SK-N-SH treated with all-trans-retinoic acid at 6 μM for 48 hours (cell line): ENCODE results near the gene MAPK8IP3.

Experiments
- ARNTL ChIP-seq: fragments of 450-650 bp; formaldehyde crosslinking; IDR thresholded peaks from 2 replicates; pipeline ENCODE4 v1.5.0; 2020; ENCODE audit warnings: low read depth, mild to moderate bottlenecking, moderate library complexity, borderline replicate concordance
- BACH2 ChIP-seq: fragments of 250-450 bp; sonication (Bioruptor Pico); IDR thresholded peaks from 2 replicates; pipeline ENCODE4 v1.9.0; 2021; ENCODE audit warnings: mild to moderate bottlenecking, borderline replicate concordance
- CSRNP3 ChIP-seq: fragments of 250-450 bp; sonication (Bioruptor Pico); IDR thresholded peaks from 2 replicates; pipeline ENCODE4 v1.5.1; 2021; ENCODE audit warnings: mild to moderate bottlenecking, moderate library complexity
- PATZ1 ChIP-seq: fragments of 250-450 bp; sonication (Bioruptor Pico); IDR thresholded peaks from 2 replicates; pipeline ENCODE4 v1.8.0; 2020; ENCODE audit warnings: mild to moderate bottlenecking, moderate library complexity, borderline replicate concordance
- POU6F1 ChIP-seq: fragments of 250-450 bp; sonication (Bioruptor Pico); IDR thresholded peaks from 2 replicates; pipeline ENCODE4 v1.8.0; 2021; ENCODE audit warnings: low read depth, mild to moderate bottlenecking, moderate library complexity, borderline replicate concordance
- PPARA ChIP-seq: fragments of 250-450 bp; sonication (Bioruptor Pico); IDR thresholded peaks from 2 replicates; pipeline ENCODE4 v1.5.0; 2020; ENCODE audit warnings: mild to moderate bottlenecking, borderline replicate concordance
- SNAI2 ChIP-seq: fragments of 250-450 bp; sonication (Bioruptor Pico); IDR thresholded peaks from 2 replicates; pipeline ENCODE4 v1.5.0; 2020; ENCODE audit warnings: mild to moderate bottlenecking, moderate library complexity
- TSHZ2 ChIP-seq: fragments of 250-450 bp; sonication (Bioruptor Pico); IDR thresholded peaks from 2 replicates; pipeline ENCODE4 v1.5.0; 2020; ENCODE audit warnings: mild to moderate bottlenecking, moderate library complexity
- ZC3H10 ChIP-seq: fragments of 250-450 bp; sonication (Bioruptor Pico); IDR thresholded peaks from 2 replicates; pipeline ENCODE4 v1.5.1; 2021; ENCODE audit warnings: mild to moderate bottlenecking, moderate library complexity
- ZFP3 ChIP-seq: fragments of 250-450 bp; sonication (Bioruptor Pico); IDR thresholded peaks from 2 replicates; pipeline ENCODE4 v1.5.0; 2020; ENCODE audit warnings: mild to moderate bottlenecking, moderate library complexity
- ZNF70 ChIP-seq: fragments of 450-650 bp; formaldehyde crosslinking; IDR thresholded peaks from 2 replicates; pipeline ENCODE4 v1.5.0; 2020; ENCODE audit warnings: mild to moderate bottlenecking, moderate library complexity

GRCh38 chr16:1800701-1801100 lies 94.7 kb downstream of the MAPK8IP3 start:
- TF ChIP-seq TSHZ2 (CRISPR knock-in tag) (no peak), PPARA (CRISPR knock-in tag) (no peak), ARNTL (CRISPR knock-in tag) (no peak), POU6F1 (no peak), SNAI2 (no peak), BACH2 (CRISPR knock-in tag) (no peak), ZFP3 (CRISPR knock-in tag) (no peak), CSRNP3 (CRISPR knock-in tag) (no peak), ZNF70 (CRISPR knock-in tag) (no peak), ZC3H10 (CRISPR knock-in tag) (no peak), PATZ1 (no peak)
